Transverse colon (tissue), 4 donors: ENCODE data around the gene LRRC75A.

Experiments
- EP300 ChIP-seq: sonication (generic); formaldehyde crosslinking; IDR thresholded peaks from one replicate; pipeline ENCODE4 v1.6.1; 2017; ENCODE audit warnings: antibody characterized with exemption, low read depth
- POLR2A ChIP-seq: fragments of 450-650 bp; IDR thresholded peaks from one replicate; pipeline ENCODE4 v1.6.1; 2016; ENCODE audit warnings: antibody characterized with exemption, mild to moderate bottlenecking, moderate library complexity
- POLR2AphosphoS5 ChIP-seq, 3 donors: sonication (generic); formaldehyde crosslinking; IDR thresholded peaks; one replicate each; pipeline ENCODE4 v1.6.1; 2016; ENCODE audit warnings: antibody characterized with exemption in 3 of 3
- TF ChIP-seq, protein P1 (sequence below), 5 experiments: fragments of 200-600 bp in 3 of 5; fragments of 450-650 bp in 2 of 5; sonication (generic) in 3 of 5; IDR thresholded peaks; 1 replicate in 2 of 5; 2 replicates in 3 of 5; pipeline ENCODE4 v1.5.1; 2016 to 2017; ENCODE audit warnings: antibody characterized with exemption in 5 of 5, inconsistent platforms in 3 of 5, mild to moderate bottlenecking in 2 of 5, moderate library complexity in 1 of 5

DNA sequence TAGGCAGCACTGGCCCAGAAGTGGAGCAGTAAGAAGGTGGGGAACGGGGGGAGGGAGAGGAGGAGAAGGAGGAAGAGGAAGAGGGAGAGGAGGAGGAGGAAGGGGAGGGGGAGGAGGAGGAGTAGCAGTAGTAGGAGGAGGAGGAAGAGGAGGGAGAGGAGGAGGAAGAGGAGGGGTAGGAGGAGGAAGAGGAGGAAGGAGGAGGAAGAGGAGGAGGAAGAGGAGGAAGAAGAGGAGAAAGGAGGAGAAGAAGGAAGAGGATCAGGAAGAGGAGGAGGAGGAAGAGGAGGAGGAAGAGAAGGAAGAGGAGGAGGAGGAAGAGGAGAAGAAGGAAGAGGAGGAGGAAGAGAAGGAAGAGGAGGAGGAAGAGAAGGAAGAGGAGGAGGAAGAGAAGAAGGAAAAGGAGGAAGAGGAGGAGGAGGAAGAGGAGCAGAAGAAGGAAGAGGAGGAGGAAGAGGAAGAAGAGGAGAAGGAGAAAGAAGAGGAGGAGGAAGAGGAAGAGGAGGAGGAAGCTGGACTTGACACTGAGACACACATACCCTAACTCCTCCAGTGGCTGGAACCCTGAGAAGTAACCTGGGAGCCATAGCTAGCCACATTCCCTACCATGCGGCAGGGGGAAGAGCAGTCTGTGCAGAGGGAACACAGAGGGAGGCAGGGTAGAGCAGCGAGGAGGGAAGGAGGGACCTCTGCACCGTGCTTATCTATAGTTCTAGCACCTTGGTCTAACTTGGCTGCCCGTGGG lies 35.8 kb downstream of the LRRC75A start:
- TF ChIP-seq POLR2AphosphoS5 (IDR thresholded peaks at IDR 0.05) (no peak), EP300 (no peak), POLR2A (no peak)
- TF ChIP-seq, protein P1, sequence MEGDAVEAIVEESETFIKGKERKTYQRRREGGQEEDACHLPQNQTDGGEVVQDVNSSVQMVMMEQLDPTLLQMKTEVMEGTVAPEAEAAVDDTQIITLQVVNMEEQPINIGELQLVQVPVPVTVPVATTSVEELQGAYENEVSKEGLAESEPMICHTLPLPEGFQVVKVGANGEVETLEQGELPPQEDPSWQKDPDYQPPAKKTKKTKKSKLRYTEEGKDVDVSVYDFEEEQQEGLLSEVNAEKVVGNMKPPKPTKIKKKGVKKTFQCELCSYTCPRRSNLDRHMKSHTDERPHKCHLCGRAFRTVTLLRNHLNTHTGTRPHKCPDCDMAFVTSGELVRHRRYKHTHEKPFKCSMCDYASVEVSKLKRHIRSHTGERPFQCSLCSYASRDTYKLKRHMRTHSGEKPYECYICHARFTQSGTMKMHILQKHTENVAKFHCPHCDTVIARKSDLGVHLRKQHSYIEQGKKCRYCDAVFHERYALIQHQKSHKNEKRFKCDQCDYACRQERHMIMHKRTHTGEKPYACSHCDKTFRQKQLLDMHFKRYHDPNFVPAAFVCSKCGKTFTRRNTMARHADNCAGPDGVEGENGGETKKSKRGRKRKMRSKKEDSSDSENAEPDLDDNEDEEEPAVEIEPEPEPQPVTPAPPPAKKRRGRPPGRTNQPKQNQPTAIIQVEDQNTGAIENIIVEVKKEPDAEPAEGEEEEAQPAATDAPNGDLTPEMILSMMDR (IDR thresholded peaks at IDR 0.05), result no peak
